Measurements from ENCODE around the gene NEUROG3.
"Not testable (repeated sequence)": the region's sequence is repeated elsewhere in the genome, so short reads cannot be mapped to it uniquely, and the experiment has no call there.

Gene NEUROG3

GRCh38 chr10:69571618-69572158 lies 1.5 kb downstream of the NEUROG3 start:
- no peak for DNase-seq (ENCODE audit: low spot score)

- no peak for DNase-seq (ENCODE audit: low spot score)
Measured at GRCh38 chr10:69570050-69570816, 3.0 kb downstream of the NEUROG3 start.

GRCh38 chr10:69569396-69569934 lies 3.8 kb downstream of the NEUROG3 start:
- no peak for DNase-seq (ENCODE audit: low spot score)

DNA sequence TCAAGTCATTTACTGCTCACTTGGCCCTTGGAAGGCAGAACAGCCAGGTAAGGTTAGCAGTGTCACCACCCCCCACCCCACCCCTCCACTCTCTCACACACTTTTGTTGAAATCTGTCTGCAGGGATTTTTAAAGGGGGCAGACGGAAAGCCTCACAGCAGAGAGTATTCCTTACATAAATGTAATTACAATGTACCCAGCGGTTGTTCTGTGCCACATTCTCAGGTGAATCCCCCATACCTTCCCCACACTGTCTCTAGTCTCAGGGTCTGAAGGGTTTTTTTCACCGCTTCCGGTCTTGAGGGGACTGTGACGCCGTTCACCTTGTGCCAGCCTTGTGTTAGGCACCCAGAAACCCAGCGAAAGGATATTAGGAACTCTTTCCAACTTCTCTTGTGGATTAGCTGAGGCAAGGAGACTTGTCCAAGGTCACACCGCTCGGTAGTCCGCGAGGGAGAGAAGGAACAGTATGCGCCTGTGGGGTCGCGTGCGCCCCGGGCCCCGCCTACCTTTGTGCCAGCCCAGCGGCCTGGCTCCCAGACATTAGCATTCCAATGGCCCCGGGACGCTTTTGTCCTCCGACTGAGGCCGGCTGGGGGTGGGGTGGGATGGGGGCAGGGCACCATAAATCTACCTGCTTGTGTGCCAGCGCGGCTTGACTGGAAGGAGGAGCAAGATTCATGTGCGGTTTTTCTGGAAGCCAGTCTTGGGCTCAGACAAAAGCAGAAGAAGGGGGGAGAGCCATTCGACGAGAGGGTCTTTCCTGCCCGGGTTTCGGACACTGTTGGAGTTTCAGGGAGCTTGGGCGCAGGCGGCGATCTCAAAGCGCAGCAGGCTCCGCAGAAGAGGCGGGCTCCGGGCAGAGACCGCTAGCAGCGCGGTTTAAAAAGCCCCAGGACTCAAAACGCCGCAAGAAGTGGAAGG lies 4.5 kb downstream of the NEUROG3 start:
- no peak for DNase-seq (ENCODE audit: low spot score)

GRCh38 chr10:69567920-69568319 lies 5.3 kb downstream of the NEUROG3 start:
- DNase-seq (ENCODE audit: low spot score) = peak; percentile 57

DNA sequence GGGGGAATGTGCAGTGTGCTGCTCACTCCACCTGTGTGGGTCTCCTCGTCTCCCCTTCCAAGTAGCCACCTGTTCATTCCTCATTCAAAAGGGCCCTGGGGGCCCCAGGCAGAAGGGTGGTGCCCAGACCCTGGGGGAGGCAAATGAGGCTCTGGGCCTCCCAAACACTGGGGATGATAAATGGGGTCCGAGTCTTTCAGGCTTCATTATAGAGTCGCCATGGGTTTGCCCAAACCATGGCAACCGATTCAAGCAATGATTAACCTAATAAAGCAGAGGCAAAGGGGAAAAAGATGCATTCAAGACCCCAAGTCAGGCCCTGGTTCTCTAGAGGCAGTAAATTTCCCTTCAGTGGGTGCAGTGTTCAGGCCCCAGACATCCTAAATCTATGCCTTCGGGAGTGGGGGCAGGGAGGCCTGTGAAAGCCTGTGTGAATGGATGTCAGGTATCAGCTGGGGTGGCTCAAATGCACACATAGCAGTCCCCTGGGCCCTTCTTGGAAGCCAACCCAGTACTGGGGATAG lies 10.4 kb downstream of the NEUROG3 start:
- no peak for DNase-seq (ENCODE audit: low spot score)

- no peak for DNase-seq (ENCODE audit: low spot score)
Measured at GRCh38 chr10:69559525-69559924, 13.7 kb downstream of the NEUROG3 start.

DNA sequence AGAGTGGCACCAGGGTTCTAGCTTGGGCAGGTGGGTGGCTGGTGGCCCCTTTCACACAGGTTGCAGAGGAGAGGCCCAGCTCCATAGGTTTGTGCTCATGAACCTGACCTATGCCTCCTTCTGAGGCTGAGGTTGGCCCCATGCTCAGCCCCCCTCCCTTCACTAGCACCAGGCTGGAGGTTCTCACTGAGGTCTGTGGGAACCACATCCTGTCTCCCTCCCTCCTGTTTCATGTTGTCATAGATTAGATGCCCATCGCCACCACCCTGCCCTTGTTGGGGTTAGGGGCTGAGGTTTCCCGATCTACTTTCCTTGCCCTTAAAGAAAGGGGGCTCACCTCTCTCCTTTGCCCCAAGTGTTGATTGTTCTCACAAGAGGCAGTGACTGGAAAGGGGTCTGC lies 14.7 kb downstream of the NEUROG3 start:
- DNase-seq (ENCODE audit: low spot score) = no peak

- no peak for DNase-seq (ENCODE audit: low spot score)
Measured at GRCh38 chr10:69554611-69555010, 18.6 kb downstream of the NEUROG3 start.

DNA sequence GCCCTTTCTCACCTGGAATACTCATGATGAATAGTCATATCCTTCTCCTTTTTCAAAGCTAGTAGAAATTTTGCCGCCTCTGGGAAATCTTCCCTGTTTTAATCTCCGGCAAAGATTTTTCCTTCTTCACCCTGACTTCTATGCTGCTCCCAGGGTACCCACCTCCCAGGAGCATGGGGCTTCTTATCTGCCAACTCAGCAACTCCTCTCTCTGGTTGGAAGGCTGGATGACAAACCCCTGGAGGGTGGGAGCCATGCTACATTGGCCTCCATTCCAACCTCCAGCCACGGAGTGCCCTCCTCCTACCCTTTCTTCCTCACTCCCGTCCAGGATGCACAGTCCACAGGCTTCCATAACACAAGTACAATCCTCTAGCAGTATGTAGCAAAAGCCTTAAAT lies 19.9 kb downstream of the NEUROG3 start:
- no peak for DNase-seq (ENCODE audit: low spot score)

GRCh38 chr10:69552268-69552667 lies 21.0 kb downstream of the NEUROG3 start:
- no peak for DNase-seq (ENCODE audit: low spot score)

- DNase-seq (ENCODE audit: low spot score) = no peak
Measured at GRCh38 chr10:69549959-69550358, 23.3 kb downstream of the NEUROG3 start.

DNA sequence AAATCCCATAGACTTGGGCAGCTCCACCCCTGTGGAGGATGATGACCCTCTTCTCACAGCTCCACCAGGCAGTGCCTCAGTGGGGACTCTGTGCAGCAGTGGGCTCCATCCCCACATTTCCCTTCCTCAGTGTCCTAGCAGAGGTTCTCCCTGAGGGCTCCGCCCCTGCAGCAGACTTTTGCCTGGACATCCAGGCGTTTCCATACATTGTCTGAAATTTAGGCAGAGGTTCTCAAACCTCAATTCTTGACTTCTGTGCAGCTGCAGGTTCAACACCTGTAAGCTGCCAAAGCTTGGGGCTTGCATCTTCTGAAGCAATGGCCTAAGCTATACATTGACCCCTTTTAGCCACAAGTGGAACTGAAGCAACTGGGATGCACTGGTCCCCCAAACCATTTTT lies 31.8 kb downstream of the NEUROG3 start:
- no peak for DNase-seq (ENCODE audit: low spot score)

DNA sequence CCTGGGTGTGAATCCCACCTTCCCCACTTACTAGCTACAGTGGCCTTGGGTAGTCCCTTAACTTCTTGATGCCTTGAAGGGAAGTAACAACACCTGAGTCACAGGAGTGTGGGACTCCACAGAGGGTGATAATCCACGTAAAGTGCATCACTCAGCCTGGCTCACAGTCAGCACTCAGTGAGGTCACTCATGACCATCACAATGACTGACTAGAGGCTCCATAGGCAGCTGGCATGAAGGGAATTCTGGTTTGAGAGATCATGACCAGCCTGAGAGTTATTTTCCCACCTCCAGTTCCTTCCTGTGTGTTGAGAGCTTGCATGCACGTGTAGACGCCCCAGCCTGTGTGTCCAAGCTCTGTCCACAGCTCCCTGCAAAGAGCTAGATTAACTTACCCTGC lies 34.8 kb downstream of the NEUROG3 start:
- DNase-seq (ENCODE audit: low spot score) = peak; percentile 84

DNA sequence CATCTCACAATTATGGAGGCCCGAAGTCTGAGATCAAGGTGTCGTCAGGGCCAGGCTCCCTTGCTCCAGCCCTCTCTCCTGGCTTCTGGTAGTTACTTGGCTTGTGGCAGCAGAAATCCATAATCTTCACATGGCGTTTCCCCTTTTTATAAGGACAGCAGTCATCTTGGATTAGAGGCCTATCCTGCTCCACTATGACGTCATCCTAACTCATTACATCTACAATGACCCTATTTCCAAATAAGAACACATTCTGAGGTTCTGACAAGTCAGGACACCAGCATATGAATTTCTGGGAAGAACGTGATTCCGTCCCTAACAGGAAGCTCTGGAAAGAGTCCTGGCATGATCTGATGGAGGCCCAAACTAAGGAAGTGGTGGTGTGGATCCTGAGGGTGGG lies 35.8 kb downstream of the NEUROG3 start:
- DNase-seq (ENCODE audit: low spot score) = no peak

- not testable (repeated sequence) for DNase-seq (ENCODE audit: low spot score)
Measured at GRCh38 chr10:69536521-69536920, 36.7 kb downstream of the NEUROG3 start.

DNA sequence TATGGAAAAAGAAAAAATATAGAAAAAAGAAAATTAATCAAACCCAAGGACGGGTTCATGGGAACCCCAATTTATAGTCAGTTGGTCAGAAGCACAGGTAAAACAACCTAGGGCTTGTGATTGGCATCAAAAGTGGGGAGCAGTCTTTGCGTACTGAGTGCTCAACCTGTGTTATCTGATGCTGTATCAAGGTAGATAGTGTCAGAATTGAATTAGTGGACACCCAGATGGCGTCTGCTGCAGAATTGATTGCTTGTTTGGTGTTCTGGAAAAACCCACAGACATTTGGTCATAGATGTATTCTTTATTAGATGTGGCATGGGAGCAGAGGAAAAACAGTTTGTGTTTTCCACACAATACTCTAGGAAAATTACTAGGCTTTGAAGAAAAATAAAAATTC lies 39.6 kb downstream of the NEUROG3 start:
- no peak for DNase-seq (ENCODE audit: low spot score)

- no peak for DNase-seq (ENCODE audit: low spot score)
Measured at GRCh38 chr10:69527961-69528360, 45.3 kb downstream of the NEUROG3 start.
